Measurements from ENCODE around the gene SYCN.
"Not testable (repeated sequence)": the region's sequence is repeated elsewhere in the genome, so short reads cannot be mapped to it uniquely, and the experiment has no call there.

The SYCN gene

GRCh38 chr19:39203372-39204341 lies at the start of gene SYCN:
Gene SYCN (minus strand): TSS chr19:39204263. CDS start chr19:39204254, 9 bp downstream.
- no peak for DNase-seq (ENCODE audit: low read depth in 2 of 2)

DNA sequence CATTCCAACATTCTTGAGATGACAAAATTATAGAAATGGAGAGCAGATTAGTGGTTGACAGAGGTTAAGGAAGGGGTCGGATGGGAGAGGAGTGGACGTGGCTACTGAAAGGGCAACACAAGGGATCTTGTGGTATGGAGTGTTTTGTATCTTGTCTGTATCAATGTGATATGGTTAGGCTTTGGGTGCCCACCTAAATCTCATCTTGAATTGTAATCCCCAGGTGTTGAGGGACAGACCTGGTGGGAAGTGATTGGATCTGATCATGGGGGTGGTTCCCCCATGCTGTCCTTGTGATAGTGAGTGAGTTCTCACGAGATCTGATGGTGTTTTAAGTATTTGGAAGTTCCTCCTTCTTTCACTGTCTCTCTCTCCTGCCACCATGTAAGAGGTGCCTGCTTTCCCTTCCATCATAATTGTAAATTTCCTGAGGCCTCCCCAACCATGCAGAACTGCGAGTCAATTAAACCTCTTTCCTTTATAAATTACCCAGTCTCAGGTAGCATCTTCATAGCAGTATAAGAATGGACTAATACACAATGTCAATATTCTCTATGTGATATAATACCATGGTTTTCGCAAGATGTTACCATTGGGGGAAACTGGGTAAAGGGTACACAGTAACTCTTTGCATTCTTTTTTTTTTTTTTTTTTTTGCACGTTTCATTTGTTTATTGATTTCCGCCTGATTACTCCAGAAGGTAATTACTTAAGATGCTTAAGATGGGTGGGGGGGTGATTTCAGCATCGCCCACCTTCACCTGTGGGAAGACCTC lies 49.5 kb upstream of the SYCN start:
- no peak for DNase-seq (ENCODE audit: low read depth in 2 of 2)

GRCh38 chr19:39252458-39252857 lies 48.4 kb upstream of the SYCN start:
- DNase-seq (ENCODE audit: low read depth in 2 of 2): no peak

DNA sequence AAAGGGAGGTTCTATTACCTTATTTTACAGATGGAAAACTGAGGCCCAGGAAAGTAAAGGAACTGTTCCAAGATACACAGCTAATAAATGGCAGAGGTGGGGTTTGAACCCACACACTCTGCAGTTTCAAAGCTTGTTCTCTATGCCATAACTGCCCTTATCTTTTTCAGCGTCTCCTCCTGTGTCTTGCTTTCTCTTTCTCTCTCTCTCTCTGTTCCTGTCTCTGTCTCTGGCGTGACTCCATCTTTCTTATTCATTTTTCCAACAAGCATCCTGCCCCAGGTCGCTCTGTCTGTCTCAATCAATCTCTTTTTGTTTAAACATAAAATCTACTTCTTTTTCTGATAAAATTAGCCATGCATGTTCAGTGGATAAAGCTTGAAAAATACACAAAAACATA lies 47.8 kb upstream of the SYCN start:
- no peak for DNase-seq (ENCODE audit: low read depth in 2 of 2)

- DNase-seq (ENCODE audit: low read depth in 2 of 2): no peak
Measured at GRCh38 chr19:39251081-39251480, 47.0 kb upstream of the SYCN start.

DNA sequence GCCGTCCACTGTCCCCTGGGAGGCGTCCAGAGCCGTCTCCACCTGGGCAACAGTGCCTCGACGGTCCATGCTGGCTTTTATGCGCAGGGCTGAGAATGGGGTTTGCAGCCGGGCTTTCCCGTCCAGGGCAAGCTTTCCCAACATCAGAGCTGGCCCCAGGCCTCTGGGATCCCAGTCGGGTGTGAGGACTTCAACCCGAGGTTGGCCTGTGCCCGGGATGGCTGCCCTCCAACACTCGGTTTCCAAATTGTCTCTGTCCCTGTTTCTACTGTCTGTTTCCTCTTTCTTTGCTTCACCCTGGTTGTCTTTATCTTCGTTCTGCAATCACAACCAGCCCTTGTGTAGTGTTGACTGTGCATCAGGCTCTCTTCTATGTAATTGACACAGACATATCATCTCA lies 44.7 kb upstream of the SYCN start, which contains the start of gene IFNL4:
TSS of gene IFNL4 (minus strand) at position 51 of the 400 bp plus-strand sequence.
- no peak for DNase-seq (ENCODE audit: low read depth in 2 of 2)

DNA sequence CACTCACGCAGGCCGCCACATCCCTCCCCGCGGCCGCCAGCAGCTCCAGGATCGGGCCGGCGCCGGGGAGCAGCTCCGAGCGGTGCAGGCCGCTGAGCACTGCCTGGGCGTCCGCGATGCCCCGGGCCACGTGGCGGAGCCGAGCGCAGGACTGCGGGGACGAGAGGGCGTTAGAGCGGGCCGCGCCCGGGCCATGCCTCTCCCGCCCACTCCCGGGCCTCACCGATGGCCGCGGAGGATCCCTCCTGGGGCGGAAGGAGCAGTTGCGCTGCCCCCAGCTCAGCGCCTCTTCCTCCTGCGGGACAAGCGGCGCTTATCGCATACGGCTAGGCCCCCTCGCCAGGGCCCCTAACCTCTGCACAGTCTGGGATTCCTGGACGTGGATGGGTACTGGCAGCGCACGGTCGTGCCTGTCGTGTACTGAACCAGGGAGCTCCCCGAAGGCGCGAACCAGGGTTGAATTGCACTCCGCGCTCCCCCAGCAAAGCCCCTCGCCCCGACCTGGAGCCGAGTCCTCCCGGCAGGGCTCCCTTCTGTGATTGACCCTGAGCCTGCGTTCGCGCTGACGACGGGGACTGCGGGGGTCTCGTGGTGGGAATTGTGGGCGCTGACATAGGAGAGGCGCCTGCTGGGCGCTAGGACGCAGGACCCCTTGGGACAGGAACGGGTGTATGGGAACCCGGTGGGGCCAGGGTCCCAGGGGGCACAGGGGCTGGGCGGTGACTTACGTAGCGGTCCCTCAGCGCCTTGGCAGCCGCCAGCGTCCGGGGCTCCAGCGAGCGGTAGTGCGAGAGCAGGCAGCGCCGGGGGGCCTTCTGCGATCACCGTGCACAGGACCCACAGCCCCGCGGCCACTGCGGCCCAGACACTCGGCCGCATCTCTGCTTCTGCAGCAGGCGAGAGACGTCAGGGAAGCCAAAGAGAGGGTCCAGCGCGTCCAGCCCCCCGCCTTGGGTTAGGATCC lies 43.9 kb upstream of the SYCN start:
- DNase-seq (ENCODE audit: low read depth in 2 of 2): no peak

GRCh38 chr19:39246951-39247669 lies 43.0 kb upstream of the SYCN start:
- DNase-seq (ENCODE audit: low read depth in 2 of 2): no peak

- DNase-seq (ENCODE audit: low read depth in 2 of 2): not testable (repeated sequence)
Measured at GRCh38 chr19:39245166-39245565, 41.1 kb upstream of the SYCN start.

DNA sequence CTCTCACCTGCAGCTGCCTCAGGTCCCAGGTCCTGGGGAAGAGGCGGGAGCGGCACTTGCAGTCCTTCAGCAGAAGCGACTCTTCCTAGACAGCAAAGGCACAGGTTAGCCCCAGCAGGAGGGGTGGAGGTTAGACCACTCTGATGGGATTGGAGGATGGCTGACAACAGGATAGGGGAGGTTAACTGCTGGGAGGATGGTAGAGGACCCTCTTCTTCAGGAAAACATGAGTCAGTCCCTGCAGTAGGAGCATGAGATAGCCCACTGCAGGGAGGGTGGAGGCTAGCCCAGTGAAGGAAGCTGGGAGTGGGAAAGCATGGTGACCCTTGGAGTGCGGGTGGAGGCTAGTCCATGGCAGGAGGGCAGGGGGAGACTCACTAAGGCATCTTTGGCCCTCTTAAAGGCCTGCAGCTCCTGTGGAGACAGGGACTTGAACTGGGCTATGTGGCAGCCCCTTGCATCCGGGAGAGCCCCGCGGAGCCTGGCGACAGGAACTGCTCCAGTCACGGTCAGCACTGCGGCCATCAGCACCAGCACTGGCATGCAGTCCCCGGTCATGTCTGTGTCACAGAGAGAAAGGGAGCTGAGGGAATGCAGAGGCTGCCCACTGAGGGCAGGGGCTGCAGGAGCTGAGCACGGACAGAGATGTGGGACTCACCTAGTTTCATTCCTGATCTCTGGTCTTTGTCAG lies 40.5 kb upstream of the SYCN start, which contains the start of gene IFNL3:
TSS of gene IFNL3 (minus strand) at position 597 of the 691 bp plus-strand sequence. CDS start at position 558, 39 bp downstream.
- not testable (repeated sequence) for DNase-seq (ENCODE audit: low read depth in 2 of 2)

GRCh38 chr19:39243741-39244140 lies 39.7 kb upstream of the SYCN start:
- not testable (repeated sequence) for DNase-seq (ENCODE audit: low read depth in 2 of 2)

- no peak for DNase-seq (ENCODE audit: low read depth in 2 of 2)
Measured at GRCh38 chr19:39240421-39240820, 36.4 kb upstream of the SYCN start.

DNA sequence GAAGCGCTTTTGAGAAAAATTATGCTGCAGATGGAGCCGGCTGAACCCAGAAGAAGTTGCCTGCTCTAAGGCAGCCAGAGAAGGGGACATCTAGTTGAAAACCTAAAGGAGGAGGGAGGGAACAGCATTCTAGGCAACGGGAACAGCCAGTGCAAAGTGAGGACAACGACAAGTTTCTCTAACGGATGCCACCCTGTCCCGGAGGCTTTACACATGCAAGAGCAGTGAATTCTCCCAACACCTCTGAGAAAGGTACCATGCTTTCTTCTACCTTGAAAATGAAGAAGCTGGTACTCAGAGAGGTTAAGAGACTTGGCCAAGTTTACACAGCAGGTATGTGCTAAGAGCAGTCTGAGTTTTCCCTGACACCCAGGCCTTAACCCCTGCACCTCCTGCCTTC lies 34.9 kb upstream of the SYCN start:
- no peak for DNase-seq (ENCODE audit: low read depth in 2 of 2)

DNA sequence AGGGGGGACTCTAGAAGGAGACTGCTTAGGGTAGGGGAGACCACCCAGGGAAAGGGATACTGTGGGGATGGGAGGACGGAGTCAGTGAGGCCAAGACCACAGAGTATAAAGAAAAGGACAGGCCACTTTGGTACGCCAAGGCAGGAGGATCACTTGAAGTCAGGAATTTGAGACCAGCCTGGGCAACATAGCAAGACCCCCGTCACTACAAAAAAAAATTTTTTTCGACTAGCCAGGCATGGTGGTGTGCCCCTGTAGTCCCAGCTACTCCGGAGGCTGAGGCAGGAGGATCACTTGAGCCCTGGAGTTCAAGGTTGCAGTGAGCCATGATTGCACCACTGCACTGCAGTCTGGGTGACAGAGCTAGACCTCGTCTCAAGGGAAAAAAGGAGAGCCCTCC lies 34.1 kb upstream of the SYCN start:
- DNase-seq (ENCODE audit: low read depth in 2 of 2): no peak

DNA sequence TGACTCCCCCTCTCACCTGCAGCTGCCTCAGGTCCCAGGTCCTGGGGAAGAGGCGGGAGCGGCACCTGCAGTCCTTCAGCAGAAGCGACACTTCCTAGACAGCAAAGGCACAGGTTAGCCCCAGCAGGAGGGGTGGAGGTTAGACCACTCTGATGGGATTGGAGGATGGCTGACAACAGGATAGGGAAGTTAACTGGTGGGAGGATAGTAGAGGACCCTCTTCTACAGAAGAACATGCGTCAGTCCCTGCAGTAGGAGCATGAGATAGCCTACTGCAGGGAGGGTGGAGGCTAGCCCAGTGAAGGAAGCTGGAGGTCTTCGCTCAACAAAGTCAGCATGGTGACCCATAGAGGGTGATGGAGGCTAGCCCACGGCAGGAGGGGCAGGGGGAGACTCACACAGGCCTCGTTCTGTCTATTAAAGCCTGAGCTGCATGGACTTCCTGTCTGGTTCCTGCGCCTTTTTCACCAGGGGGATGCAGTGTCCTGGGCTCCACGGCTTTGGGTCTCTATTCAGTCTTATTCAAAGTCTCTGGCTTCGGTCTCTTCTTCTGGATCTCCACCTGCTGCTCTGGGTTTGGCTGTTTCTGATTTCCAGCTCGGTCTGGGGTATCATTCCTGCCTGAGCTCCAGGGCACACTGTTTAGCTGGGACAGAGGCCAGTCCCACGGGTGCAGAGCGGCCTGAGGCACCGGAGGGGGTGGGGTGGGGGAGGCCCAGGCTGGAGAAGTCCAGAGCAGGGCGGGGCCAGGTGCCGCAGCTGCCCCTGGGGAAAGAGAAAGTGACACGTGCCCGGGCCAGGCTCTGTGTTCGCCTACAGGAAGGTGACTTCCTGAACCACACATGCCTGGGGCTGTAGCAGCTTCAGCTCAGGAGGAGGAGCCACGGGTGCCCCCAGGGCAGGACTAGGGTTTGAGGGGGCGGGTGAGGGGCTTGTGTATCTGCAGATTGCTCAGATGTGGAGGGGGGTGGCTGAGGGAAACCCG lies 33.4 kb upstream of the SYCN start:
- DNase-seq (ENCODE audit: low read depth in 2 of 2): peak in 1 of 2 donors; percentile 19

- no peak for DNase-seq (ENCODE audit: low read depth in 2 of 2)
Measured at GRCh38 chr19:39236527-39236926, 32.5 kb upstream of the SYCN start.

GRCh38 chr19:39232708-39233107 lies 28.6 kb upstream of the SYCN start:
- DNase-seq (ENCODE audit: low read depth in 2 of 2): no peak

- no peak for DNase-seq (ENCODE audit: low read depth in 2 of 2)
Measured at GRCh38 chr19:39230096-39230764, 26.2 kb upstream of the SYCN start.
